ENCODE results near the gene RPL15. TPM values are rescaled to one million over a fixed set of nuclear protein-coding genes. Genes with fewer than 3 reads are reported as not detected.

Gene RPL15
- total RNA-seq, 1 donor from 2014 or later: 1,001 TPM

Other genes with a start within 250 kb of the RPL15 start
- gene UBE2E1, start 111.2 kb upstream of the RPL15 start, total RNA-seq: 75.3 TPM
- 20.3 TPM for gene NKIRAS1, start 142 bp upstream of the RPL15 start, total RNA-seq
- 44.5 TPM for gene NR1D2, start 28.2 kb downstream of the RPL15 start, total RNA-seq